UCSD-AML1 (cell line): ENCODE data around the gene C9orf50.

Experiments
- DNase-seq: peaks from one replicate; lab custom pipeline; 2025; ENCODE audit not compliant: unreplicated experiment; lab: John Stamatoyannopoulos, UW

The C9orf50 gene

GRCh38 chr9:129572517-129572916 is 48.4 kb downstream of the C9orf50 start:
- no peak for DNase-seq

- no peak for DNase-seq
Measured at GRCh38 chr9:129572052-129572425, 48.9 kb downstream of the C9orf50 start.

- no peak for DNase-seq
Measured at GRCh38 chr9:129571298-129572051, 49.4 kb downstream of the C9orf50 start.

GRCh38 chr9:129570450-129571297 is 50.2 kb downstream of the C9orf50 start:
- peak; percentile 40 for DNase-seq

- DNase-seq, result peak; percentile 23
Measured at GRCh38 chr9:129569502-129570449, 51.1 kb downstream of the C9orf50 start.

GRCh38 chr9:129568560-129569501 is 52.1 kb downstream of the C9orf50 start:
- no peak for DNase-seq

GRCh38 chr9:129567842-129568559 is 52.9 kb downstream of the C9orf50 start:
- peak; percentile 29 for DNase-seq

- DNase-seq, result no peak
Measured at GRCh38 chr9:129567329-129567728, 53.6 kb downstream of the C9orf50 start.

- no peak for DNase-seq
Measured at GRCh38 chr9:129566563-129567266, 54.2 kb downstream of the C9orf50 start.

- no peak for DNase-seq
Measured at GRCh38 chr9:129562917-129563316, 58.0 kb downstream of the C9orf50 start.

- DNase-seq, result no peak
Measured at GRCh38 chr9:129562514-129562913, 58.4 kb downstream of the C9orf50 start.
